ENCODE measurements around the gene MPP4. TPM values are rescaled to one million over a fixed set of nuclear protein-coding genes. Genes with fewer than 3 reads are reported as not detected.

MPP4 gene
- total RNA-seq, 1 experiment from 2014 or later = not detected

- TF ChIP-seq ZMAT4 (CRISPR knock-in tag; IDR thresholded peaks at IDR 0.05) (no peak), SOX15 (CRISPR knock-in tag; IDR thresholded peaks at IDR 0.05) (no peak), MXD4 (CRISPR knock-in tag; IDR thresholded peaks at IDR 0.05; ENCODE audit: borderline replicate concordance) (no peak)
Observed at GRCh38 chr2:201698588-201699226, at the start of gene MPP4 (continued).

- H3K4me1 Mint-ChIP-seq = no peaks in the 10 kb centered on the region
- no peak for DNase-seq (ENCODE audit: low spot score)
- no peak for ATAC-seq
- ChIA-PET POLR2A (no interaction called here), CTCF (no interaction called here)
- no peaks in the 10 kb centered on the region for H3K9me3 Mint-ChIP-seq
- H3K27me3 Mint-ChIP-seq (ENCODE audit: low read depth) = no peaks in the 10 kb centered on the region
- no peak overlapping the region for H3K27ac Mint-ChIP-seq
- H3K4me3 Mint-ChIP-seq = no peak overlapping the region
- peaks cover 20% of the 10 kb centered on the region for H3K36me3 Mint-ChIP-seq
- no peak for TF ChIP-seq ATF3 (CRISPR knock-in tag; conservative IDR thresholded peaks at IDR 0.05)
- TF ChIP-seq ZNF281 (CRISPR knock-in tag; IDR thresholded peaks at IDR 0.05) = no peak
- TF ChIP-seq HMGXB4 (CRISPR knock-in tag; IDR thresholded peaks at IDR 0.05) = no peak
- TF ChIP-seq USF2 (CRISPR knock-in tag; IDR thresholded peaks at IDR 0.05) = no peak
- no peak for TF ChIP-seq AR (CRISPR knock-in tag; IDR thresholded peaks at IDR 0.05)
- TF ChIP-seq NR1H2 (CRISPR knock-in tag; IDR thresholded peaks at IDR 0.05) = no peak
- no peak for TF ChIP-seq SP1 (CRISPR knock-in tag; conservative IDR thresholded peaks at IDR 0.05)
- no peak for TF ChIP-seq ZNF416 (CRISPR knock-in tag; IDR thresholded peaks at IDR 0.05)
- TF ChIP-seq ZNF396 (CRISPR knock-in tag; IDR thresholded peaks at IDR 0.05; ENCODE audit: borderline replicate concordance) = no peak
- TF ChIP-seq ETV6 (CRISPR knock-in tag; IDR thresholded peaks at IDR 0.05) = no peak
- TF ChIP-seq FOXP4 (CRISPR knock-in tag; IDR thresholded peaks at IDR 0.05) = no peak
- no peak for TF ChIP-seq TEAD1 (CRISPR knock-in tag; IDR thresholded peaks at IDR 0.05)
- TF ChIP-seq FOXJ3 (CRISPR knock-in tag; IDR thresholded peaks at IDR 0.05; ENCODE audit: borderline replicate concordance) = no peak
- no peak for TF ChIP-seq ZBTB21 (CRISPR knock-in tag; IDR thresholded peaks at IDR 0.05; ENCODE audit: borderline replicate concordance)
- TF ChIP-seq ATF1 (CRISPR knock-in tag; IDR thresholded peaks at IDR 0.05) = no peak
- no peak for TF ChIP-seq ZNF423 (CRISPR knock-in tag; IDR thresholded peaks at IDR 0.05)
- TF ChIP-seq CDX4 (CRISPR knock-in tag; IDR thresholded peaks at IDR 0.05; ENCODE audit: borderline replicate concordance) = no peak
- no peak for TF ChIP-seq CREM (CRISPR knock-in tag; IDR thresholded peaks at IDR 0.05)
- no peak for TF ChIP-seq TP53 (CRISPR knock-in tag; IDR thresholded peaks at IDR 0.05)
Observed at GRCh38 chr2:201746551-201746950, 48.1 kb upstream of the MPP4 start.

Measured in WTC11 (cell line).